HG02840 (cell line): Measurements from ENCODE around the gene CUL4B.
A peak's percentile ranks its signal among the peaks of the same experiment; 100 is the strongest.
"Not testable (repeated sequence)": the region's sequence is repeated elsewhere in the genome, so short reads cannot be mapped to it uniquely, and the experiment has no call there.

Experiments used
- ATAC-seq: cut with Tn5 transposase; IDR thresholded peaks from one replicate; pipeline ENCODE4 v1.9.1; 2021; ENCODE audit warnings: mild to moderate bottlenecking, moderate library complexity, moderate number of reproducible peaks; ENCODE audit not compliant: unreplicated experiment, low FRiP score

Gene CUL4B

DNA sequence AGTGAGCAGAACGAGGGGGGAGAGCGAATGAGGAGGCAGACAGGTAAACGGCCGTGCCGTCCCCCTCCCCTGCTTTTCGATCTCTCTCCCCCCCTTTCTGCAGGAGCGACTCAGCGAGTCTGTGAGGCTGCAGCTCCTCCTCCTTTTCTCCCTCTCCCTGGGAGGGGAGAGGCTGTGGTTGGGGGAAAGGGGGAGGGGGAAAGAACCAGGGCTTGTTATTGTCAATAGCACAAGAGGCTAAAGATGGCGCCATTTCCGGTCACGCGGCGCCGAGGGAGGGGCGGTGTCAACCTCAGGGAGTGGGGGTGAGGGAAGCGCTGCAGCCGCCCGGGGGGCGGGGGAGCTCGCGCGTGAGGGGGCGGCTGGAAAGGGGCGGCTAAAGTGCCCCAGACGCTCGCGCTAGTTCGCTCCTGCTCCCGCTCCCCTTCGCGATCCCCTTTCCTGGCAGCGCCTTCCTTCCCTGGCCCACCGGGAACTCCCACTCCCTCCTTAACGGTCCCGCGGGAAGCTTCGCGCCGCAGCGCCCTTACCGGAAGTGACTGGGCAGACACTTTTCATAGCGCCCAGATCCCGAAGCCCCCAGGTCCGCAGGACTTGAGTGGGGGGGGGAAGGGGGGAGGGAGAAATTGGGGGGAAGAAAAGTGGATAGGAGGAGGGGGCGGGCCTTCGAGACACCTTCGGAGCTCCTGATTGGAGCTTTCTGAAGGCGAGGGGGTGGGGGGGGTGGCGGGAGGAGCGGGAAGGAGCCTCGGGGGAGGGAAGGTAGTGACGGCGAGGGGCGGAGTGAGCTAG is at the start of gene CUL4B:
Gene CUL4B, minus strand, starts transcription at position 121 of the 792 bp plus-strand sequence. CDS start 324 bp downstream, outside the sequence.
- ATAC-seq, result peak; percentile 79

GRCh38 chrX:120604361-120604782 is 43.6 kb upstream of the CUL4B start:
- ATAC-seq, result no peak

DNA sequence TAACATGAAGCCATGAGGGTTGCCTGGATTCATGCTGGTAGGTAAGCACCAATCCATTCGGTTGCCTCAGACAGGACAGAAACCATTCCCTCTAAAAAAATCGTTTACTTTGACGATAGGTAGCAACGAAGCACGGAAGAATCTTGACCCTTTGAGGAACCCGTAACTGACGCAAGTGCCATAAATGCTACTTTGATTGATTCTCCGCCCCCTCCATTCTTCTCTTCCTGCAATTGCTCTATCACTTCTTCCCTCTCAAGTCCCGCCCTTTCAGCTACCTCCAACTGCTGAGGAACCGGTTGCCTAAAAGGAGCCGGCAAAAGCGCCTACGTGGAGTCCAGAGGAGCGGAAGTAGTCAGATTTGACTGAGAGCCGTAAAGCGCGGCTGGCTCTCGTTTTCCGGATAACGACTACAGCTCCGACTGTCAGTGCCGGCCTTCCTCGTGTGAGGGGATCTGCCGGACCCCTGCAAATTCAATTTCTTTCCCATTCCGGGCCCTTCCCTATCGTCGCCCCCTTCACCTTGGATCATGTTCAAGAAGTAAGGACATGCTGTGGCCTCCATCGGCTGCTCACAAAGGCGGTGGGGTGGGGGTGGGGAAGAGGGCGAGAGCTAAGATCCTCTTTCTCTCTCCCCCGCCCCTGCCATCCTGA is 43.1 kb upstream of the CUL4B start, which contains the start of gene MCTS1:
Gene MCTS1, plus strand, starts transcription at position 395 of the 654 bp plus-strand sequence. Its CDS starts 136 bp downstream, at position 531.
- peak; percentile 87 for ATAC-seq

DNA sequence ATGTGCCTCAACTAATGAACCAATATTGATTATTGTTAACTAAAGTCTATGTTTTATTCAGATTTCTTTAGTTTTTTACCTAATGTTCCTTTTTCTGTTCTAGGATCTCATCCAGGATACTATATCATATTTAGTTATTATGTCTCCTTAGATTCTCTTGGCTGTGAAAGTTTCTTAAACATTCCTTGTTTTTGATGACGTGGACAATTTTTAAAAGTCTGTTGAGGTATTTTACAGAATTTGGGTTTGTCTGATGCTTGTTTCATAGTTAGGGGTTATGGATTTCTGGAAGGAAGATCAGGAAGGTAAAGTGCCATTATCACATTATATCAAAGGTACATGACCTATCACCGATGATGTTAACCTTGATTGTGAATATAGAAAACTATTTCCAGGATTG is 24.9 kb upstream of the CUL4B start:
- ATAC-seq, result no peak

GRCh38 chrX:120575379-120576114 is 14.8 kb upstream of the CUL4B start:
- ATAC-seq, result no peak

- ATAC-seq, result not testable (repeated sequence)
Measured at GRCh38 chrX:120573806-120574205, 13.0 kb upstream of the CUL4B start.

DNA sequence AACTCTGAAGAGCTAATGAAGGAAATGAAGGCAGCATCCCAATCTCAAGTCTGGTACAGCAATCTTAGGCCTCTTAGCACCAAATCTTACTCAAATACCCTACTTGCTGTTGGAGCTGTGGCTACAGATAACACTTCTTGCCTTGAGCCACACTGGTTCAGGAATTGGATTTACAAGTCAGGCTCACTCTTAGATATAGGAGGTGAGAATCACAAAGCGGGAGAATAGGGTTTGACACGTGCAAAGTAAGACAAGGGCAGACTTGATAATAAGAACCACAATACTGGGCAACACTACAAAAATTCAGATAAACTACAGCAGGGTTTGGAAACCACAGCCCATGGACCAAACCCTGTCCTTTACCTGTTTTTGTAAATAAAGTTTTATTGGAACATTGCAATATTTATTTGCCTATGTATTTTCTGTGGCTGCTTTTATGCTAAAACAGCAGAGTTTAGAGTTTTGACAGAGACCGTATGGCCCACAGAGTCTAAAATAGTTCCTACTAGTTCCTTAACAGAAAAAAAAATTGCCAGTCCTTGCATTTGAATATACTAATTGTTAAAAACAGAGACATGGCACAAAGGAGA is 9.3 kb upstream of the CUL4B start:
- no peak for ATAC-seq

DNA sequence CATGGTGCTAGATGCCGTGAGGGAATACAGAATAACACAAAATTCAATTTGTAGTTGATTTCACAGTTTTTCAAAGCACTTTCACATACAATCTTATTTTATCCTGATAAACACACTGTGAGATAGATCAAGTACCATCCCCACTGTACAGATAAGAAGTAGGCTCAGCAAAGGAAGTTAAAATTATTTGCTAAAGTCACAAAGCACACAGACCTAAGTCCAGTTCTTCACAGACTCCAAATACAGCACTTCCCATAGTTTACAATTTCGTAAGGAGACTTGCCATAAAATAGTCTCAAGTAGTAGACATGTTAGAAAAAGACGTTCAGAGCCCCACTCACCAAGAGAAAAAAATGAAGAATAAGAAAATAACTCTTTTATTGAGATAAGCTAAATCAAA is 7.8 kb upstream of the CUL4B start:
- no peak for ATAC-seq

DNA sequence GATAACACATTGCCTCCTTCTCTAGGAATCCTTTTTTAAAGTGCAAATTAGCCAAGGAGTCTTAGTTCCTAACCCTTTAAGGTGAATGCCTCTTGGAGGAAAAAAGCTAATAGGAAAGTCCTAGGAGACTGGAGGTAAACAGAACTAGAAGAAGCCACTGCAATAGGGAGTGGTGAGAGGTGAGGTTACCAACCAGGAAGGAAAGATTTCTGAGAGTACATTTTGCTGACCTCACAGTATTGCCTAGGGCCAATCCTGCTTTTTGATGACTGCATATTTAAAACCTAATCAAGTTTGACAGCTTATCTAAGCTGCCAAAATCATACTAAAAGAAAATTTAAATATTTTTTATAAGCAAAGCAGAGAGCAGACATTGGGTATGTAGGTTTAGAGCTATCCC is 7.3 kb upstream of the CUL4B start:
- ATAC-seq, result no peak

DNA sequence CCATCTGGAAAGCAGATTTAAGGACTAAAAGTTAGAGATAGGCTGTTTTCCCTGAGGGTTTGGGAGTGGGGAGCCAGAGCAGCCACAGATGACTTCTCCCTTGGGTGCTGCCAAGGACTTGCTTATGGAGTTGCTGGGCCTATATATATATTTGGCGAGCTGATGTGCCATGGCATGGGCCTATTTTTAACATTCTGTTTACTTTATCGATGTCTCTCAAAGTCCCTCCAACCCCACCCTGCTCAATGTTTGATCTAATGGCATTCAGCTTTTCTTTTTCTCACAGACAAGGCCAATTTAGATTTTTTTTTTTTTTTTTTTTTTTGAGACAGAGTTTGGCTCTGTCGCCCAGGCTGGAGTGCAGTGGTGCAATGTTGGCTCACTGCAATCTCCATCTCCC is 6.1 kb upstream of the CUL4B start:
- ATAC-seq, result no peak

- ATAC-seq, result no peak
Measured at GRCh38 chrX:120564925-120565324, 4.2 kb upstream of the CUL4B start.

DNA sequence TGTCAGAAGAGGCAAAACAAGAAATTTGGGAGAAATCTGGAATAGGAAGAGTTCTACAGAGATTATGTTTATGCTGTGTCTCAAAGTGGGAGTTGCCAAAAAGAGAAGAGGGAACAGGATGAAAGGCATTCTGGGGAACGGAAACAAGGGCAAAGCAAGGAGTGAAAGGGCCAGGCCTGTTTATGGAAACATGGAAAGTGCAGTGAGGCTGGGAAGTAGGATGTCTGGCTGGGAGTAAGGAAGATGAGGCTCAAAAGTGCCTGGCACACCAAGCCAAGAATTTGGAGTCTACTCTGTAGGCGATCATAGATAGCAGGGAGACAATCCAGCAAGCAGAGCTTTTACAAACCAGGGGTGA is 1.8 kb upstream of the CUL4B start:
- no peak for ATAC-seq

DNA sequence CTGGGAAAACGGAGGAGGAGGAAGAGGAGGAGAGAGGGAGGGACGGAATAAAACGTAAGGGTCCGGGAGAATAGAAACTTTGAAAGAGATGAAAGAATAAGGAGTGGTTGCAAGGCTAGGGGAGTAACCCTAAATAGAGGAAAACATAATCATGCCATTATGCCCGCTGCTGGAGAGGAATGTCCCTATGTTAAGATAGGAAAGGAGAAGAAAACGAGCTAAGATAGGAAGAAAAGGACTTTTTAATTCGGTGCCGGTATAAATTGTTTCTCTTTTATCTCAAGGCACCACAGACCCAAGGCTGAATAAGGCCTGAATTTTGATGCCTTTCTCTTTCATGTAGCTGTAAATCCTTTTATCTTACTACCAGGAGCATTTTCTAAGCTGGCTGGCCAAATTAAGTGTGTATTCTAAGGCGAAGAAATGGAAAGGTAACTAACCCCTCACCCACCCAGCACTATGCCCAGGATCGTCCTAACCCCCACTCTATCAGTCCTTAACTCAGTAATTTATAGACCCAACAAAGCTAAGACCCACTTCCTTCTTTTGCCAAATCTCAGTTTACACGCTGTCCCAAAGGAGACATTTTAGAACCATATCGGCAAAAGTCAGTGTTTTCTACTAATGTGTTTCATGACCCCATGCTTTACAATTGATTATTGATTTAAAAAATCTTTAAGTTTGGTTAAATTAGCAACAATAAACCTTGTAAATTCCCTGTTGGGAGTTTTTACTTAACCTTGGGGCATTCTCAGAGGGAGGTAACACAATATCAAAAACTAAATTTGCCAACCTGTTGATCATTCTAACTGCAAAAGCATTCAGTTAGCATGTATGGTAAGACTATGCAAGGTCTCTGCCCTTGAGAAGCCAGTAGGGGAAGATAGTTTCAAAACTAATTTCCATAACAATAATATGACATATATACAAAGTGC is 1.1 kb upstream of the CUL4B start:
- ATAC-seq, result peak; percentile 16

- peak; percentile 33 for ATAC-seq
Measured at GRCh38 chrX:120560405-120560841, 339 bp downstream of the CUL4B start.

DNA sequence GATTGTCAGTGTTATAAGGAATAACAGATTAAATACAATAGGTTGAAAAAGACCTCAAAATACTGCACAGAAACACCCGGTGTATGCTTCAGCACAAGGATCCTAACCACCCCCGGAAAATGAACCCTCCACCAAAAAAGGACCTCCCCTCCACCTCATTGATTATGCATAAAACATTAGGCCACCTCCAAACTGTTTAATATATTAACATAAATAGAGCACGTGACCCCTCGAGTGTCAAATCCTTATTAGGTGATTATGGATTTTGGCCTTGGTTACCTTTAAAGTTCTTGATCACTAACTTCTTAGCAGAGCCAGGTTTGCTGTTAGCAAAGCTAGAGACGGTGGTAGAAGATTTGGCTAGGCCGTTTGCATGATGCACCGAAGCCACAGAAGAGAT is 958 bp downstream of the CUL4B start:
- ATAC-seq, result no peak

DNA sequence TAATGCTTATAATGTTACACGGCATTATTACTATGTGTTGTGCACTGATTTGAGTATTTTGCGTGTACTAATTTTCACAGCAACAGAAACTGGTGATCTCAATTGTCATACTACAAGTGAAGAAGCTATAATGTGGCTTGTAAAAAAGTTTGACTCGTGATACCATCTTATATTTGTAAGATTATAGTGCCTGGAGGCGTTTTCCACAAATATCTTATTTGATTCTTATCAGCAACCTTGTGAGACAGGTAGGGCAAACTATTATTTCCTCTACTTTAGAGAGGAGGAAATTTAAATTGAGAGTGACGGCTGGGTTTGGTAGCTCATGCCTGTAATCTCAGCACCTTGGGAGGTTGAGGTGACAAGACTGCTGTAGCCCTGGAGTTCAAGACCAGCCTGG is 4.5 kb downstream of the CUL4B start:
- no peak for ATAC-seq

DNA sequence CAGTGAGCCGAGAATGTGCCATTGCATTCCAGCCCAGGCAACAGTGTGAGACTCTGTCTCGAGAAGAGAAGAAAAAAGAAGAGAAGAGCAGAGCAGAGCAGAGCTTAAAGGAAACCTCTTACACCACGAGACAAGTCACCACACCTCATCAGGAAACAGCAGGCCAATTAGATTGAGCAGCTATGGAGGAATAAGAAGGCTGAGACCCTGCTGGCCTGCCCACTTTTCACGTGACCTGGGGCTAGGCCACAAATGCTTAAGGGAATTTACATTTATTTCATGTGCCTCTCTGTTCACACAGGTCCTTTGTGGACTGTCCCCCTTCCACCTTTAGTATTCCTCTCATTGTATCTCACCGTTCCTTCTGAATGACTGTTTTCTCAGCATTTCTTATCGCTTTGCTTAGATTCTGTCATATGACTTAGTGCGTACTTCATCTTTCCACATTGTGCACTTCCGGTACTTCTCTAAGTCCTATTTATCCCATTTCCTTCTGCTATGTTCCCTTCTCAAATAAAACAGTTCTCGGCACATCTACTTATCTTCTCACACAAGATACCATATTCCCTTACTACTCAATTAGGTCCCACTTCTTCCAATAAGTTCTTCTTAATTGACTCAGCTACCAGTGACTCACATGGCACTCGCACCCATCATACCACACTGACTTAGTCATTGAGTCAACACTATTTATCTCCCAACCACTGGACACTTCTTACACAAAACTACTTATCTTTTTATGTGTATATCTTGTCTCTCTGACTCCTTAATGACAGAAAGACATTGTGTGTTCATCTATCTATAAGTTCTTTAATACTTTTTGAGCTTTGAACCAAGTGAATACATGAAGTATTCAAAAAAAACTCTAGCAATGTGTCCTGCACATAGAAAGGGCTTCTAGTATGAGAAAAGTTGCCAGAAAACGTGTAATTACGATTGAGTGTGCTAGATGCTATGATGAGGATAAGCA is 11.0 kb downstream of the CUL4B start:
- ATAC-seq, result no peak

DNA sequence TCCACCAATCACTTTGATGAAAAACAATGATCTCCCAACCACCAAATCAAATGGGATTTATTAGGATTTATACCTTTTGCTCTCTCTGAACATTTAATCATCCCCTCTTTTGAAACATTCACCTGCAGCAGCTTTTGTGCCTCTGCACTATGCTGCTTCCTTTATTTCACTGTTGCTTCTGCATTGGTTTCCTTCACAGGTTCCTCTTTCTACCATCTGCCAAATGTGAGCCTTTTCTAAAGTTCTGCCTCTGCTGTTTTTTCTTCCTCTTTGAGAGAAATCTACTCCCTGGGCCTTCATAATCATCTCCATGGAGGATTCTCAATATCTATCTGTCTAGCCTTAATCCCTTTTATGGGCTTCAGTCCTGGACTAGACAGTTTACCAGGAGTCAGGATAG is 24.7 kb downstream of the CUL4B start:
- ATAC-seq, result no peak
